DND-41 (cell line): Measurements from ENCODE around the gene PTPN21.

Source experiments
- CTCF ChIP-seq: IDR thresholded peaks from 2 replicates; pipeline ENCODE4 v1.5.1; 2012; ENCODE audit warnings: borderline replicate concordance, low read length, moderate library complexity, mild to moderate bottlenecking; ENCODE audit not compliant: poor library complexity, severe bottlenecking; ENCODE audit errors: extremely low read depth
- EZH2 ChIP-seq: IDR thresholded peaks from 3 replicates; pipeline ENCODE4 v1.6.1; 2012; ENCODE audit warnings: borderline replicate concordance, low read depth, mild to moderate bottlenecking, moderate library complexity, low read length, inconsistent platforms; ENCODE audit not compliant: severe bottlenecking

GRCh38 chr14:88424573-88424972 lies 130.2 kb downstream of the PTPN21 start:
- TF ChIP-seq CTCF (no peak), EZH2 (no peak)
